NT2/D1 (cell line): ENCODE measurements around the gene EPHA8.

ENCODE experiments used
- DNase-seq: peaks from one replicate; pipeline ENCODE4 v3.0.0-alpha.2; 2011; ENCODE audit warnings: low read depth, low spot score
- H3K27me3 ChIP-seq: 2 replicates; pipeline ENCODE4 v1.6.0; 2011; ENCODE audit warnings: mild to moderate bottlenecking; ENCODE audit not compliant: insufficient read length, insufficient read depth
- H3K36me3 ChIP-seq: 2 replicates; pipeline ENCODE4 v1.6.1; 2011; ENCODE audit warnings: mild to moderate bottlenecking, low read length, mixed read lengths; ENCODE audit not compliant: insufficient read depth, insufficient read length
- H3K4me1 ChIP-seq: 2 replicates; pipeline ENCODE4 v1.5.1; 2011; ENCODE audit not compliant: insufficient read depth, insufficient read length
- H3K4me3 ChIP-seq: 2 replicates; pipeline ENCODE4 v1.5.1; 2011; ENCODE audit warnings: low read depth; ENCODE audit not compliant: insufficient read length
- H3K9ac ChIP-seq: 2 replicates; pipeline ENCODE4 v1.6.0; 2011; ENCODE audit warnings: low read depth; ENCODE audit not compliant: insufficient read length
- H3K9me3 ChIP-seq: 2 replicates; pipeline ENCODE4 v1.5.1; 2011; ENCODE audit warnings: mild to moderate bottlenecking, low read length; ENCODE audit not compliant: insufficient read depth
- SUZ12 ChIP-seq: IDR thresholded peaks from 2 replicates; pipeline ENCODE4 v1.6.1; 2011; ENCODE audit not compliant: insufficient read length, insufficient read depth; ENCODE audit errors: extremely low read depth
- YY1 ChIP-seq: IDR thresholded peaks from 2 replicates; pipeline ENCODE4 v1.6.1; 2011; ENCODE audit not compliant: insufficient read length, insufficient read depth
- ZNF274 ChIP-seq: IDR thresholded peaks from 2 replicates; pipeline ENCODE4 v1.6.1; 2011; ENCODE audit warnings: mild to moderate bottlenecking, low read depth, low read length

Gene EPHA8

DNA sequence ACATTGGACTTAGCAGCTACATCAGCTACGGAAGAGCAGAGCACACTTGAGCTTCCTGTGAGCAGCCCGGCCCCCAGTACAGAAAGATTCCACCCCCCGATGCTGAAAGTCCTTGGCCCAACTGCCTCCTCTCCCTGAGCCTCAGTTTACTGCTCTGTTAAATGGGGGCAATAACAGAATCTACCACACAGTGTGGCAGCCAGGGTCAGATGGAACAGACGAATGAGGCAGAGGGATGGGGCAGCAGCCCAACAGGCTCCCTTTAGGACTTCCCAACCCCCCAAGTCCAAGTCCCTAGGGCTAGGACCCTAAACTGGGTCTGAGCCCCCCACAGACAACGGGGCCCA, 50.3 kb downstream of the EPHA8 start:
- Histone ChIP-seq H3K27me3 (peaks cover 60% of the 10 kb centered on the region), H3K9ac (no peak overlapping the region), H3K4me1 (peaks cover 13% of the 10 kb centered on the region), H3K36me3 (no peaks in the 10 kb centered on the region), H3K4me3 (no peak overlapping the region), H3K9me3 (no peaks in the 10 kb centered on the region)
- TF ChIP-seq ZNF274 (no peak), YY1 (no peak), SUZ12 (no peak)
- no peak for DNase-seq

DNA sequence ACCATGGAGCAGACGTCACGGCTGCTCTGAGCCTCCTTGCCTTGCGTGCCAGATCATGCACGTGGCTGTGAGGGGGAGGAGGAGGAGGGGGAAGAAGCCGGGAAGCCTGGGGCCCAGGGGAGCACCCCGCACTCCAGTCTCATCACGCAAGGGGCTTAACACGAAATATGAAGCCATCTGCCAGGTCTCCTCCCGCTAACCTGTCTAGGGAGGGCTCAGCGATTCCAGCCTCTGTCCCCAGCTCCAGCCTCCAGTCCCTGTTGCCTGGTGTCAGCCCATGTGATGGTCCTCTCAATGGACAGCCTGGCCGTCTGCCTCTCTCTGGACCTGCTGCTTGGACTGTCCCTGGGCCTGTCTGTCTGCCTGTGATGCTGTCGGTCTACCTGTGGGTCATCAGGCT, 50.7 kb downstream of the EPHA8 start:
- Histone ChIP-seq H3K27me3 (peaks cover 56% of the 10 kb centered on the region), H3K9me3 (no peaks in the 10 kb centered on the region), H3K9ac (no peak overlapping the region), H3K4me3 (no peak overlapping the region), H3K36me3 (no peaks in the 10 kb centered on the region), H3K4me1 (peaks cover 14% of the 10 kb centered on the region)
- DNase-seq: no peak
- no peak for TF ChIP-seq ZNF274
- no peak for TF ChIP-seq SUZ12
- TF ChIP-seq YY1: no peak

DNA sequence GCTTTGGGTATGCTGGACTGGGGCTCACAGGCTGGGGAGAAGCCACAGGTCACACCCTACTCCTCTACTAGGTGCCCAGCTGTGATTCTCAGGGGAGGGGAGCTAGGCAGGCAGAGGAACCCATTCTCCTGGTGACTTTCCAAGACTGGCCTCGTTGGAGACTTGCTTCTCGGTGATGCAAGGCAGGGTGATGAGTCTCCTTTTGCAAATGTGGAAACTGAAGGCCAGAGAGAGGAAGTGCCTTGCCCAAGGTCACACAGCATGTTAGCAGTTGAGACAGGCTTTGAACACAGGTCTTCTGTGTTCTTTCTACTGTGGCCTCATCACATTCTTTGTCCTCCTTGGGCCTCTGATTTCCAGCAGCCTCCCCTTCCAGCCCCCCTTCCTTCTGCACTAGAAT, 52.6 kb downstream of the EPHA8 start:
- no peak overlapping the region for H3K4me3 ChIP-seq
- TF ChIP-seq SUZ12 (no peak), YY1 (no peak), ZNF274 (no peak)

DNA sequence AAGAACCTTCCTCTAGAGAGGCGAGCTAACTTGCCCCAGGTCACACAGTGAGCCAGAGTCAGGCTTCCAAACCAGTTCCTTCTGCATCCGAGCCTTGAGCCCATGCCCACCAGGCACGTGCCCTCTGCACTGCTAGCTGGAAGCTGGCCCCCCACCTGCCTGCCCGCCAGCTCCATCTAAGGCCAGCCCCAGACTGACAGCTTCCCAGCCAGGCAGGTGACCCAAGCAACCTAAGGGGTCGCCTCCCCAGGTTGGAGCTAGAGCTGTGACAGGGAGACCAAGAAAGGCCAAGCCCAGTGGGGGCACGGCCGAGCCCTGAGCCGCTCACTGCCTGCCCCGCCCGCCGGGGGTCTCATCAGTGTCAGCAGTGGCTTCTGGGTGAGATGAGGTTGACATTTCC, 53.3 kb downstream of the EPHA8 start:
- H3K27me3 ChIP-seq: peaks cover 30% of the 10 kb centered on the region
- TF ChIP-seq YY1 (no peak), SUZ12 (no peak), ZNF274 (no peak)
- H3K36me3 ChIP-seq: no peaks in the 10 kb centered on the region
- no peak overlapping the region for H3K4me3 ChIP-seq
- DNase-seq: no peak
- H3K9me3 ChIP-seq: no peaks in the 10 kb centered on the region
- H3K9ac ChIP-seq: no peak overlapping the region
- H3K4me1 ChIP-seq: peaks cover 14% of the 10 kb centered on the region

More for the DNA sequence above, 52.6 kb downstream of the EPHA8 start:
- Histone ChIP-seq H3K27me3 (peaks cover 36% of the 10 kb centered on the region), H3K4me1 (peaks cover 14% of the 10 kb centered on the region), H3K36me3 (no peaks in the 10 kb centered on the region), H3K9ac (no peak overlapping the region), H3K9me3 (no peaks in the 10 kb centered on the region)
- DNase-seq: no peak

DNA sequence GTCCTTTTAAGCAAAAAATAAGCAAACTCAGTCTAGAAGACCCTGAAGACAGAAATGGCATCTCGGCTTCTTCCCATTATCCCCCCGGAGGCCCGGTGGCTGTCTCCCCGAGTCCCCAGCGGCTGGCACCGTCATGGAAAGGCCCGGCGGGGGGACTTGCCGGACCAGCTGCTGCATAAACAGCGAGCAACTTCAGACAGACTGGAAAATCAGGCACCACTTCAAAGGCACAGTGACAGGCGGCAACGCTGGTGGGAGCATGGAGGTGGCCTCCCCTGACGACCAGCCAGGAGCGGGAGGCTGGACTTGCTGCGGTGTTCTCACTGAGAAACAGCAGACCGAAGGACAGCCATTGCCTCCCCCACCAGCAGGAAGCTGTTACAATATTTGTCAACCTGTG, 54.8 kb downstream of the EPHA8 start:
- H3K4me1 ChIP-seq: peaks cover 14% of the 10 kb centered on the region
- H3K36me3 ChIP-seq: no peaks in the 10 kb centered on the region
- H3K27me3 ChIP-seq: peaks cover 20% of the 10 kb centered on the region
- TF ChIP-seq ZNF274 (no peak), YY1 (no peak), SUZ12 (no peak)
- DNase-seq: no peak
- no peaks in the 10 kb centered on the region for H3K9me3 ChIP-seq
- H3K4me3 ChIP-seq: no peak overlapping the region
- no peak overlapping the region for H3K9ac ChIP-seq

DNA sequence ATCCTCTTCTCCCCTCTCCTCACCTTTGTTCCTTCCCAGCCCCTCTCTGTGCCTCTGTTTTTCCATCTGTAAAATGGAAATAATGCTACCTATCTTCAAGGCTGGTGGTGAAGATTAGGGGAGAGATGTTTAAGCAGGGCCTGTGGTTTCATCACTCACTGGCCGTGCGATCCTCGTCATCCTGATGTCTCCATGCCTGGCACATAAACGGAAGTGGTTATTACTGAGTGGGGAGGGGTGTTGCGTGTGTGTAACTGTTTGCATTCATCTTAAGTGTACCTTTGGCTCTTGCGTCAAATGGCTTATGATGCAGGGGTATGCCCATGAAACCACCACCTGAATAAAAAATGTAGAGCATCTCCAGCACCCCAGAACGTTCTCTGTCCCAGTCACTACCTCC, 56.0 kb downstream of the EPHA8 start:
- TF ChIP-seq SUZ12 (no peak), YY1 (no peak), ZNF274 (no peak)
- H3K27me3 ChIP-seq: peaks cover 8% of the 10 kb centered on the region
- no peak overlapping the region for H3K9ac ChIP-seq
- no peak for DNase-seq
- H3K36me3 ChIP-seq: no peaks in the 10 kb centered on the region
- peaks cover 10% of the 10 kb centered on the region for H3K4me1 ChIP-seq
- H3K4me3 ChIP-seq: no peak overlapping the region
- H3K9me3 ChIP-seq: no peaks in the 10 kb centered on the region

DNA sequence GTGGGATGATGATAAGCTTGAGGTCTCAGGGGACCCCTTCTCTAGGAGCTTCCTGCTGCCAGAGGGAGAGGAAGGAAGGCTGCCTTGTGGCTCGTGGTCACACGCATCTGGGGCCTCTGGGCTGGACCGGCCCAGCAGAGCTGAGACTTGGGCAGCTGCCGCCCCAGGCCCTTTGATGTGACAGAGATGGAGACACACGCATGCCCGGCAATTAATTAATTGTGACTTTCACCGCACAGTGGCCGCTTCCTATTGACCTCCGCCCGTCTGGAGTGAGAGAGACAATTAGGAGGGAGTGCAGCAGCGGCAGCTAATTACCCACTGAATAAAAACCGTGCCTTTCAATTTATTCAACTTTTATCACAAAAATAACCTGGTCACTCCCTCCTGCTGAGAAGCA, 56.5 kb downstream of the EPHA8 start:
- H3K9ac ChIP-seq: no peak overlapping the region
- H3K4me1 ChIP-seq: peaks cover 12% of the 10 kb centered on the region

DNA sequence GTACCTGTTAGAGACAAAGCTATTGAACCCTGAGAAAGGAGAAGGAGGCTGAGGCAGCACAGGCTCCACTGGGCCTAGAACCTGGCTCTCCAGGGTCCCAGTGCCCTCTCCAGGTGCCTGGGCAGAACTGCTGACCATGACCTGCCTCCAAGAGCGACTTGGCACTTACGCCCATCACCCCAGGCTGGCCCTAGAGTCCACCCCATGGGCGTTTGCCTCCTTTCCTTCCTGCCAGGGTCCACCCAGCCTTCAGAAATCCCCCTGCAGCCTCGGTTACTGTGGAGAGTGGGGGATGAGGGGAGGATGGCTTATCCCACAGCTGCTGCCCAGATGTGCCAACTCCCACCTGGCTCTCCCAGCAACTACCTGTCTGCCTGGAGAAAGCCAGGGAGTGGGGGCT, 58.5 kb downstream of the EPHA8 start:
- peaks cover 12% of the 10 kb centered on the region for H3K4me1 ChIP-seq
- no peak overlapping the region for H3K9ac ChIP-seq
- H3K9me3 ChIP-seq: no peaks in the 10 kb centered on the region
- DNase-seq: no peak
- no peak overlapping the region for H3K4me3 ChIP-seq
- TF ChIP-seq SUZ12: no peak
- no peak for TF ChIP-seq YY1
- no peak for TF ChIP-seq ZNF274
- no peaks in the 10 kb centered on the region for H3K36me3 ChIP-seq
- H3K27me3 ChIP-seq: no peaks in the 10 kb centered on the region

More for the DNA sequence above, 56.5 kb downstream of the EPHA8 start:
- TF ChIP-seq ZNF274 (no peak), YY1 (no peak), SUZ12 (no peak)
- Histone ChIP-seq H3K4me3 (no peak overlapping the region), H3K36me3 (no peaks in the 10 kb centered on the region), H3K9me3 (no peaks in the 10 kb centered on the region), H3K27me3 (peaks cover 2% of the 10 kb centered on the region)
- DNase-seq: no peak
